ENCODE measurements around the gene COL27A1.

Gene COL27A1

DNA sequence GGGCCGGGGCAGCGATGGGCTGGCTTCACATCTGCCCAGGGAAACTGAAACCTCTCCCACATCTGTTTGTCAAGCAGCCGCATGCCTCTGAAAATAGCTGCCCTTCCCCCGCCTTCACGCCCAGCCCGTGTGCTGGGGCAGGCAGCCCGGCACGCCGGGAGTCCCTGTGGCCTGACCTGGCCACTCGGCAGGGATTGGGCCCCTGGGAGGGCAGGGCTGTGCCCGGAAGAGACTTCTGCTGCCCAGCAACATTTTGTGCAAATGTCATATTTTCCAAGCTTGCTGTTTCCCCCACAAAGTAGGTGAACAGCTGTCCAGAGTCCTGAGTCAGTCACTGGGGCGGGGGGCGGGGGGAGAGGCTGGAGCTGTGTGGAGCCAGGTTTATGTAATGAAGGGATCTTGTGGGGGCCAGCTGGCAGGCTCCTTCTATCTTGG is 8.2 kb downstream of the COL27A1 start:
- Histone ChIP-seq H2BK120ac (ENCODE audit: insufficient read depth, low read length, poor library complexity) (no peak overlapping the region), H3K79me2 (ENCODE audit: control insufficient read depth, insufficient read depth, low read length, poor library complexity) (no peaks in the 10 kb centered on the region), H3K9ac (ENCODE audit: low read length) (no peak overlapping the region), H3K14ac (ENCODE audit: low read length) (no peak overlapping the region), H3K27ac (ENCODE audit: low read depth, low read length) (no peak overlapping the region), H3K36me3 (ENCODE audit: control insufficient read depth in 1 of 2, insufficient read depth in 2 of 2, low read length in 2 of 2) (peaks cover 12 to 13% of the 10 kb centered on the region in 2 experiments), H2BK12ac (ENCODE audit: low read length) (no peak overlapping the region), H3K4me1 (ENCODE audit: control insufficient read depth in 1 of 2, insufficient read depth in 2 of 2, low read length in 2 of 2) (peaks cover 24 to 28% of the 10 kb centered on the region in 2 experiments), H3K79me1 (ENCODE audit: low read length) (no peaks in the 10 kb centered on the region), H3K18ac (ENCODE audit: low read length) (no peak overlapping the region), H2AK5ac (ENCODE audit: low read length) (no peak overlapping the region), H3K4me3 (ENCODE audit: low read depth, low read length) (no peak overlapping the region), H3K4ac (ENCODE audit: low read depth, low read length) (no peak overlapping the region), H3K23ac (ENCODE audit: low read length) (no peak overlapping the region), H4K12ac (ENCODE audit: low read depth, low read length) (no peak overlapping the region), H3K9me3 (ENCODE audit: insufficient read depth, low read depth, low read length) (no peaks in the 10 kb centered on the region), H3K27me3 (ENCODE audit: insufficient read depth, low read length) (no peaks in the 10 kb centered on the region), H4K91ac (ENCODE audit: low read depth, low read length) (no peak overlapping the region), H2BK5ac (ENCODE audit: low read depth, low read length, poor library complexity) (no peak overlapping the region), H2AFZ (ENCODE audit: insufficient read depth, low read length, poor library complexity) (no peak overlapping the region), H4K8ac (ENCODE audit: low read depth, low read length) (no peak overlapping the region), H3K4me2 (ENCODE audit: low read length) (peak overlapping the region; percentile 31)
- WGBS (ENCODE audit: extremely low coverage, insufficient coverage, insufficient read length) = no CpG with 5 or more reads among the region's 13 CpGs
- peak; percentile 56 to 61 for DNase-seq

DNA sequence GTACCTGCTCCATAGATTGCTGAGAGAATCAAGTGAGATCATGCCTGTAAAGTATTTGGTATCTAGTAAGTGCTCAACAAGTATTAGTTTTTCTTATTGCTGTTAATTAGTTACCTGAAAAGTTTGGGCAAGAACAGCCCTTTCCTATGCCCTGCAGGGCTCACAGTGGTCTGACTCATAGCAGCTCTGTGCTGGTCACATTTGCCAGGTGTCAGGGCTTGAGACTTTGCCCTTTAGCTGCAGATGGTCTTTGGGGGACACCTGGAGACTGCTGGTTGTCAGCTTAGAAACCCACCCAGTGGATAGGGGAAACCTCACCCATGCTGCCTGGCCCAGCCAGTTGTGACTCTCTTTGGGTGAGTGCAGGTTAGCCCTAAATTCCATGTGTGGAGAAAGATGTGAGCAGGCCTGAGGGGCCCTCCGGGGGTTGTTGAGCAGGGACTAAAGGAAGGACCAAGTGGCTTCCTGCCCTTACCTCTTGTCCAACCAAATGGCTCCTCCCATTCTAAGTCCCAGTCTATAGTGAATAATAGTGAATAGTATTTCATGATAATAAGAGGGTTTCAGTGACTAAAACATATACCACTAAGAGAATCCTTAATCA is 9.0 kb downstream of the COL27A1 start:
- H3K36me3 ChIP-seq (ENCODE audit: control insufficient read depth in 1 of 2, insufficient read depth in 2 of 2, low read length in 2 of 2) = peaks cover 19 to 20% of the 10 kb centered on the region in 2 experiments
- no peak overlapping the region for H4K91ac ChIP-seq (ENCODE audit: low read depth, low read length)
- H2BK12ac ChIP-seq (ENCODE audit: low read length) = no peak overlapping the region
- no peak overlapping the region for H3K9ac ChIP-seq (ENCODE audit: low read length)
- H3K9me3 ChIP-seq (ENCODE audit: insufficient read depth, low read depth, low read length) = no peaks in the 10 kb centered on the region
- no peak overlapping the region for H3K4me3 ChIP-seq (ENCODE audit: low read depth, low read length)
- no peak overlapping the region for H2AFZ ChIP-seq (ENCODE audit: insufficient read depth, low read length, poor library complexity)
- H4K12ac ChIP-seq (ENCODE audit: low read depth, low read length) = no peak overlapping the region
- no peaks in the 10 kb centered on the region for H3K27me3 ChIP-seq (ENCODE audit: insufficient read depth, low read length)
- H3K27ac ChIP-seq (ENCODE audit: low read depth, low read length) = no peak overlapping the region
- no peak overlapping the region for H2BK120ac ChIP-seq (ENCODE audit: insufficient read depth, low read length, poor library complexity)
- no peak overlapping the region for H3K23ac ChIP-seq (ENCODE audit: low read length)
- no peak overlapping the region for H4K8ac ChIP-seq (ENCODE audit: low read depth, low read length)
- WGBS (ENCODE audit: extremely low coverage, insufficient coverage, insufficient read length) = no CpG with 5 or more reads among the region's 1 CpG
- H3K14ac ChIP-seq (ENCODE audit: low read length) = no peak overlapping the region
- H3K79me2 ChIP-seq (ENCODE audit: control insufficient read depth, insufficient read depth, low read length, poor library complexity) = no peaks in the 10 kb centered on the region
- no peak overlapping the region for H3K4me2 ChIP-seq (ENCODE audit: low read length)
- no peak overlapping the region for H2AK5ac ChIP-seq (ENCODE audit: low read length)
- H3K79me1 ChIP-seq (ENCODE audit: low read length) = no peaks in the 10 kb centered on the region
- H2BK5ac ChIP-seq (ENCODE audit: low read depth, low read length, poor library complexity) = no peak overlapping the region
- H3K4ac ChIP-seq (ENCODE audit: low read depth, low read length) = no peak overlapping the region
- peaks cover 24 to 28% of the 10 kb centered on the region in 2 experiments for H3K4me1 ChIP-seq (ENCODE audit: control insufficient read depth in 1 of 2, insufficient read depth in 2 of 2, low read length in 2 of 2)
- H3K18ac ChIP-seq (ENCODE audit: low read length) = no peak overlapping the region
- DNase-seq = peak; percentile 26 to 37

DNA sequence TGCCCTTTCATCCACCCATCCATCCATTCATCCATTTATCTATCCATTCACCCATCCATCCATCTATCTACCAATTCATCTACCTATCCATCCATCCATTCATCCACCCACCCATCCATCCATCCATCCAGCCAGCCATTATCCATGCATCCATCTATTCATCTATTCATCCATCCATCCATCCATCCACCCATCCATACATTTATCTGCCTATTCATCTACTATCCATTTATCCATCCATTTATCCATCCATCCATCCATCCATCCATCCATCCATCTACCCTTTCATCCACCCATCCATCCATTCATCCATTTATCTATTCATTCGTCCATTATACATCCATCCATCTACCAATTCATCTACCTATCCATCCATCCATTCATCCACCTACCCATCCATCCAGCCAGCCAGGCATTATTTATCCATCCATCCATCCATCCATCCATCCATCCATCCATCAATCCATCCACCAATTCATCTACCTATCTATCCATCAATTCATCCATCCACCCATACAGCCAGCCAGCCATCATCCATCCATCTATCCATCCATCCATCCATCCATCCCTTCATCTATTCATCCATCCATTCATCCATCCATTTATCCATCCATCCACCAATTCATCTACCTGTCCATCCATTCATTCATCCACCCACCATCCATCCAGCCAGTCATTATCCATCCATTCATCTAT is 10.2 kb downstream of the COL27A1 start:
- Histone ChIP-seq H3K4me1 (ENCODE audit: control insufficient read depth in 1 of 2, insufficient read depth in 2 of 2, low read length in 2 of 2) (peaks cover 21 to 25% of the 10 kb centered on the region in 2 experiments), H3K36me3 (ENCODE audit: control insufficient read depth in 1 of 2, insufficient read depth in 2 of 2, low read length in 2 of 2) (peaks cover 29 to 31% of the 10 kb centered on the region in 2 experiments), H4K8ac (ENCODE audit: low read depth, low read length) (no peak overlapping the region), H2AK5ac (ENCODE audit: low read length) (no peak overlapping the region), H2BK120ac (ENCODE audit: insufficient read depth, low read length, poor library complexity) (no peak overlapping the region), H3K4me2 (ENCODE audit: low read length) (no peak overlapping the region), H2BK12ac (ENCODE audit: low read length) (no peak overlapping the region), H3K27me3 (ENCODE audit: insufficient read depth, low read length) (no peaks in the 10 kb centered on the region), H4K12ac (ENCODE audit: low read depth, low read length) (no peak overlapping the region), H3K18ac (ENCODE audit: low read length) (no peak overlapping the region), H3K9me3 (ENCODE audit: insufficient read depth, low read depth, low read length) (no peaks in the 10 kb centered on the region), H2BK5ac (ENCODE audit: low read depth, low read length, poor library complexity) (no peak overlapping the region), H3K23ac (ENCODE audit: low read length) (no peak overlapping the region), H3K4ac (ENCODE audit: low read depth, low read length) (no peak overlapping the region), H3K79me1 (ENCODE audit: low read length) (no peaks in the 10 kb centered on the region), H3K79me2 (ENCODE audit: control insufficient read depth, insufficient read depth, low read length, poor library complexity) (no peaks in the 10 kb centered on the region), H3K27ac (ENCODE audit: low read depth, low read length) (no peak overlapping the region), H4K91ac (ENCODE audit: low read depth, low read length) (no peak overlapping the region), H2AFZ (ENCODE audit: insufficient read depth, low read length, poor library complexity) (no peak overlapping the region), H3K14ac (ENCODE audit: low read length) (no peak overlapping the region), H3K9ac (ENCODE audit: low read length) (no peak overlapping the region), H3K4me3 (ENCODE audit: low read depth, low read length) (no peak overlapping the region)
- 100% methylated on average over 1 of the region's 1 CpG for WGBS (ENCODE audit: extremely low coverage, insufficient coverage, insufficient read length)
- no peak for DNase-seq

DNA sequence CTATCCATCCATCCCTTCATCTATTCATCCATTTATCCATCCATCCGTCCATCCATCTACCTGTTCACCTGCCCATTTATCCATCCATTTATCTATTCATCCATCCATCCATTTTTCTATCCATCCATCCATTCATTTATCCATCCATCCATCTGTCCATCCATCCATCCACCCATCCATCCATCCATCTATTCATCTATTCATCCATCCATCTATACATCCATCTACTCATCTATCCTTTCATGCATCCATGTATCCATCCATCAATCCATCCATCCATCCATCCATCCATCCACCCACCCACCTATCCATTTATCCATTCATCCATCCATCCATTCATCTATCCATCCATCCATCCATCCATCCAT is 10.8 kb downstream of the COL27A1 start:
- H2BK5ac ChIP-seq (ENCODE audit: low read depth, low read length, poor library complexity) = no peak overlapping the region
- H3K18ac ChIP-seq (ENCODE audit: low read length) = no peak overlapping the region
- H3K23ac ChIP-seq (ENCODE audit: low read length) = no peak overlapping the region
- H4K12ac ChIP-seq (ENCODE audit: low read depth, low read length) = no peak overlapping the region
- WGBS (ENCODE audit: extremely low coverage, insufficient coverage, insufficient read length) = 100% methylated on average over 1 of the region's 1 CpG
- H4K91ac ChIP-seq (ENCODE audit: low read depth, low read length) = no peak overlapping the region
- H3K4ac ChIP-seq (ENCODE audit: low read depth, low read length) = no peak overlapping the region
- H2BK12ac ChIP-seq (ENCODE audit: low read length) = no peak overlapping the region
- no peaks in the 10 kb centered on the region for H3K79me1 ChIP-seq (ENCODE audit: low read length)
- no peak for DNase-seq
- H3K27me3 ChIP-seq (ENCODE audit: insufficient read depth, low read length) = no peaks in the 10 kb centered on the region
- peaks cover 33 to 35% of the 10 kb centered on the region in 2 experiments for H3K36me3 ChIP-seq (ENCODE audit: control insufficient read depth in 1 of 2, insufficient read depth in 2 of 2, low read length in 2 of 2)
- no peak overlapping the region for H3K4me2 ChIP-seq (ENCODE audit: low read length)
- no peak overlapping the region for H3K4me3 ChIP-seq (ENCODE audit: low read depth, low read length)
- no peaks in the 10 kb centered on the region for H3K79me2 ChIP-seq (ENCODE audit: control insufficient read depth, insufficient read depth, low read length, poor library complexity)
- H4K8ac ChIP-seq (ENCODE audit: low read depth, low read length) = no peak overlapping the region
- H3K4me1 ChIP-seq (ENCODE audit: control insufficient read depth in 1 of 2, insufficient read depth in 2 of 2, low read length in 2 of 2) = peaks cover 24 to 27% of the 10 kb centered on the region in 2 experiments
- H3K9ac ChIP-seq (ENCODE audit: low read length) = no peak overlapping the region
- no peaks in the 10 kb centered on the region for H3K9me3 ChIP-seq (ENCODE audit: insufficient read depth, low read depth, low read length)
- H3K14ac ChIP-seq (ENCODE audit: low read length) = no peak overlapping the region
- H2AK5ac ChIP-seq (ENCODE audit: low read length) = no peak overlapping the region
- H3K27ac ChIP-seq (ENCODE audit: low read depth, low read length) = no peak overlapping the region
- H2AFZ ChIP-seq (ENCODE audit: insufficient read depth, low read length, poor library complexity) = no peak overlapping the region
- H2BK120ac ChIP-seq (ENCODE audit: insufficient read depth, low read length, poor library complexity) = no peak overlapping the region

Measured in trophoblast cell (in vitro differentiated cells and primary cell).